COR-L47 (cell line): Measurements from ENCODE around the gene SLC66A2.
"Not testable (repeated sequence)": the region's sequence is repeated elsewhere in the genome, so short reads cannot be mapped to it uniquely, and the experiment has no call there.

Experiments
- DNase-seq: peaks from one replicate; lab custom pipeline; 2025; lab: John Stamatoyannopoulos, UW

SLC66A2 gene

GRCh38 chr18:79879566-79879965 lies 71.9 kb downstream of the SLC66A2 start:
- no peak for DNase-seq

- no peak for DNase-seq
Measured at GRCh38 chr18:79878741-79879378, 72.6 kb downstream of the SLC66A2 start.

GRCh38 chr18:79878246-79878645 lies 73.2 kb downstream of the SLC66A2 start:
- DNase-seq = not testable (repeated sequence)

GRCh38 chr18:79877163-79878091 lies 74.0 kb downstream of the SLC66A2 start:
- no peak for DNase-seq

GRCh38 chr18:79876497-79876896 lies 75.0 kb downstream of the SLC66A2 start:
- DNase-seq = no peak

- DNase-seq = no peak
Measured at GRCh38 chr18:79875931-79876461, 75.5 kb downstream of the SLC66A2 start.

GRCh38 chr18:79875531-79875919 lies 75.9 kb downstream of the SLC66A2 start:
- no peak for DNase-seq

GRCh38 chr18:79874553-79875530 lies 76.6 kb downstream of the SLC66A2 start:
- DNase-seq = no peak

GRCh38 chr18:79873449-79874110 lies 77.9 kb downstream of the SLC66A2 start:
- DNase-seq = no peak

GRCh38 chr18:79872527-79873444 lies 78.7 kb downstream of the SLC66A2 start:
- DNase-seq = no peak

- no peak for DNase-seq
Measured at GRCh38 chr18:79871481-79872091, 79.9 kb downstream of the SLC66A2 start.

- no peak for DNase-seq
Measured at GRCh38 chr18:79871026-79871390, 80.4 kb downstream of the SLC66A2 start.

GRCh38 chr18:79870301-79871025 lies 81.0 kb downstream of the SLC66A2 start:
- no peak for DNase-seq

- DNase-seq = no peak
Measured at GRCh38 chr18:79869591-79870300, 81.7 kb downstream of the SLC66A2 start.

- no peak for DNase-seq
Measured at GRCh38 chr18:79868811-79869541, 82.5 kb downstream of the SLC66A2 start.

- DNase-seq = no peak
Measured at GRCh38 chr18:79868168-79868784, 83.2 kb downstream of the SLC66A2 start.

GRCh38 chr18:79867666-79868065 lies 83.8 kb downstream of the SLC66A2 start:
- no peak for DNase-seq
